ENCODE data around the gene NRG2.

The NRG2 gene

DNA sequence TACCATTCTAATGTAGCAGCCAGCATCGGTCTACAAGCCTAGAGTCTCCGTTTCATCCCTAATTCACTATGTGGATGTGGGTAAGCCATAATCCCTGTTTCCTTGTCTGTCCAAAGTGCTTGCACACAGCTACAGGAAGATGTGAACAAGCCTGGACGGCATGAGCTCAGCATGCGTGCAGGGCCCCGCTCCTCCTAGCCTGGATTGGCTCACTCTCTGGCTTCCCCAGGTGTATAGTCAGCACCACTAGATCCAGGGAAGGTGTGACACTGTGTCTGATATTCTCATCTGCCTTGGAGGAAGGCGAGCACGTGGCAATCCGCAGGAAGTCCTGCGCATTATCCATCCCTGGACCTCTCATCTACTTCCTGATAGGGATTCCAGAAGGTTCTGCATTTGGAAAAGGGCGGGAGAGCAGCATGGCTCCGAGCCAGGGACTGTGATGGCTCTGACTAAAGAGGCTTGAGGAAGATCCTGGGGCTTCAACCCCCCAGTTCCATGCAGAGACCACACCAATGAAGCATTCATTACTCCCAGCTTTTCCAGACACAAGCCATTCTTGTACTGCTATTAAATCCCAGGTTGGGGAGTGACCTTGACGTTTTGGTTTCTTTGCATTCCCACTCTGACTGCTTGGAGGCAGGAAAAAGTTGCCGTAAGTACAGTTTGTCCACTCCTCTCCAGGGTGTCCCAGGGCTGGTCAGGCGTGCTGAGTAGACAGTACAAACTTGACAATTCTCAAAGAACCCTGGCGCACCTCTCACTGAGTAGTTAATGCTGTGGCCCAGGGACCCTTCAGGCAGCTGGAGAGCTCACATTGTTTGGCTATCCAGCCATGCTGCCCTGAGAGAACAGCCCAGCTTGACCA, 181.8 kb downstream of the NRG2 start:
- no peak overlapping the region for H3K4me3 ChIP-seq (ENCODE audit: low read depth, low read length)
- TF ChIP-seq, protein P1, sequence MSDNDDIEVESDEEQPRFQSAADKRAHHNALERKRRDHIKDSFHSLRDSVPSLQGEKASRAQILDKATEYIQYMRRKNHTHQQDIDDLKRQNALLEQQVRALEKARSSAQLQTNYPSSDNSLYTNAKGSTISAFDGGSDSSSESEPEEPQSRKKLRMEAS (IDR thresholded peaks at IDR 0.05; ENCODE audit: low read depth, low read length): no peak
- TF ChIP-seq CTCF (IDR thresholded peaks at IDR 0.05; ENCODE audit: low read depth, low read length) (no peak), POLR2A (IDR thresholded peaks at IDR 0.05; ENCODE audit: extremely low read depth, insufficient read length) (no peak), MYC (IDR thresholded peaks at IDR 0.05; ENCODE audit: low read depth, low read length) (no peak)
- no peak for DNase-seq (ENCODE audit: low read depth)

DNA sequence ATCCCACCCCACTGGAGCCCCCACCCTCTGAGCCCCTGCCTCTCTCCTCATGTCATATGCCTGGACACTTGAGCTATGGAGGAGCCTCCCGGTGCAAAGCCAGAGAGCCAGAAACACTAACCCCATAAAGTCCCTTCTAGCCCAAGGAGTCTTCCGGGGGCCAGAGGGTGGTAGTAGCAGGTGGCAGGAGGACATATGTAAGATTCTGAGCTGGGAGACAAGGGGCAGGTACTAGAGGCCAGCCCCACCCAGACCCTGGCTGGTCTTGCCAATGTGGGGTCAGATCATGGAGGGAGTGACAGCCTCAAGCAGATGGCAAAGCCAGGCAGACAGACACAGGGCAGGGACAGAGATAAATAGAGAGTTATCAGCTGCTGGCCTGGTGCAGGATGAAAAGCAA, 184.1 kb downstream of the NRG2 start:
- H3K4me3 ChIP-seq (ENCODE audit: low read depth, low read length): no peak overlapping the region
- DNase-seq (ENCODE audit: low read depth): no peak
- TF ChIP-seq POLR2A (IDR thresholded peaks at IDR 0.05; ENCODE audit: extremely low read depth, insufficient read length) (no peak), CTCF (IDR thresholded peaks at IDR 0.05; ENCODE audit: low read depth, low read length) (no peak), MYC (IDR thresholded peaks at IDR 0.05; ENCODE audit: low read depth, low read length) (no peak)
- TF ChIP-seq, protein P1 (IDR thresholded peaks at IDR 0.05; ENCODE audit: low read depth, low read length): no peak

- TF ChIP-seq, protein P1 (IDR thresholded peaks at IDR 0.05; ENCODE audit: low read depth, low read length): no peak
- TF ChIP-seq MYC (IDR thresholded peaks at IDR 0.05; ENCODE audit: low read depth, low read length) (no peak), POLR2A (IDR thresholded peaks at IDR 0.05; ENCODE audit: extremely low read depth, insufficient read length) (no peak), CTCF (IDR thresholded peaks at IDR 0.05; ENCODE audit: low read depth, low read length) (no peak)
- H3K4me3 ChIP-seq (ENCODE audit: low read depth, low read length): no peak overlapping the region
- no peak for DNase-seq (ENCODE audit: low read depth)
Observed at GRCh38 chr5:139856714-139857113, 186.4 kb downstream of the NRG2 start.

GRCh38 chr5:139855946-139856540, 187.1 kb downstream of the NRG2 start:
- TF ChIP-seq POLR2A (IDR thresholded peaks at IDR 0.05; ENCODE audit: extremely low read depth, insufficient read length) (no peak), CTCF (IDR thresholded peaks at IDR 0.05; ENCODE audit: low read depth, low read length) (no peak), MYC (IDR thresholded peaks at IDR 0.05; ENCODE audit: low read depth, low read length) (no peak)
- TF ChIP-seq, protein P1 (IDR thresholded peaks at IDR 0.05; ENCODE audit: low read depth, low read length): no peak
- no peak for DNase-seq (ENCODE audit: low read depth)
- H3K4me3 ChIP-seq (ENCODE audit: low read depth, low read length): no peak overlapping the region

DNA sequence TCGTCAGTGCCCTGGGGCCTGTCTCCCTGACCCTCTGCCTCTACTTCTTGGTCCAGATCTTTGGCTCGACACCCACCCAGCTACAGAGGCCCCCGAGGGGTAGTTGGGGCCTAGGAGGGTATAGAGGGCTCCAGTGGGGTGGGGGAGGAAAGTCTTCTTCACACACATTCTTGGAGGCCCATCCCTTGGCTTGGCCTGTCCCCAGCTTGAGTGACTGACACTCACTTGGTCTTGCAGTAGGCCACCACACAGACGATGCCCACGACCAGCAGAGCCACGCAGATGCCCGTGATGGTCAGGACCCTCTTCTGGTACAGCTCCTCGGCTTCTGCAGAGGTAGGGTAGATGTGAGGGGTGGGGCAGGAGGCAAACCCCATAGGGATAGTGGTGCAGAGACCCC, 187.6 kb downstream of the NRG2 start:
- no peak for DNase-seq (ENCODE audit: low read depth)
- no peak overlapping the region for H3K4me3 ChIP-seq (ENCODE audit: low read depth, low read length)
- TF ChIP-seq, protein P1 (IDR thresholded peaks at IDR 0.05; ENCODE audit: low read depth, low read length): no peak
- no peak for TF ChIP-seq POLR2A (IDR thresholded peaks at IDR 0.05; ENCODE audit: extremely low read depth, insufficient read length)
- no peak for TF ChIP-seq CTCF (IDR thresholded peaks at IDR 0.05; ENCODE audit: low read depth, low read length)

Measured in NB4 (cell line).